NCI-H345 treated with DMSO at 0.1 percent for 48 hours (cell line): ENCODE data around the gene VSTM1.
"Not testable (repeated sequence)": the region's sequence is repeated elsewhere in the genome, so short reads cannot be mapped to it uniquely, and the experiment has no call there.

Experiments
- DNase-seq: peaks from one replicate; lab custom pipeline; 2025; ENCODE audit not compliant: unreplicated experiment; lab: John Stamatoyannopoulos, UW

Gene VSTM1

GRCh38 chr19:54063350-54064116, at the start of gene VSTM1:
VSTM1 (minus strand) TSS chr19:54063897; CDS start chr19:54063777, 120 bp downstream.
- no peak for DNase-seq

GRCh38 chr19:54109651-54110050, 46.0 kb upstream of the VSTM1 start:
- DNase-seq, result no peak

GRCh38 chr19:54108496-54108895, 44.8 kb upstream of the VSTM1 start:
- DNase-seq, result no peak

GRCh38 chr19:54107876-54108490, 44.3 kb upstream of the VSTM1 start:
- DNase-seq, result no peak

- DNase-seq, result no peak
Observed at GRCh38 chr19:54106716-54107115, 43.0 kb upstream of the VSTM1 start.

GRCh38 chr19:54105796-54106195, 42.1 kb upstream of the VSTM1 start:
- DNase-seq, result no peak

- DNase-seq, result no peak
Observed at GRCh38 chr19:54104998-54105715, 41.5 kb upstream of the VSTM1 start.

GRCh38 chr19:54102421-54103169, 38.9 kb upstream of the VSTM1 start, which contains the start of gene NDUFA3:
NDUFA3 (plus strand) TSS chr19:54102855; CDS start chr19:54102879, 24 bp downstream.
- peak; percentile 81 for DNase-seq

GRCh38 chr19:54100561-54100960, 36.9 kb upstream of the VSTM1 start, which contains the start of gene OSCAR:
OSCAR (minus strand) TSS chr19:54100803; CDS start chr19:54100792, 11 bp downstream.
- DNase-seq, result no peak

- not testable (repeated sequence) for DNase-seq
Observed at GRCh38 chr19:54099903-54100255, 36.2 kb upstream of the VSTM1 start.

GRCh38 chr19:54099190-54099902, 35.6 kb upstream of the VSTM1 start:
- no peak for DNase-seq

GRCh38 chr19:54096617-54097106, 33.0 kb upstream of the VSTM1 start:
- DNase-seq, result no peak

GRCh38 chr19:54095859-54096616, 32.3 kb upstream of the VSTM1 start:
- DNase-seq, result not testable (repeated sequence)

GRCh38 chr19:54095136-54095858, 31.6 kb upstream of the VSTM1 start:
- no peak for DNase-seq

GRCh38 chr19:54094426-54095000, 30.8 kb upstream of the VSTM1 start:
- DNase-seq, result no peak

GRCh38 chr19:54084410-54084809, 20.7 kb upstream of the VSTM1 start:
- DNase-seq, result no peak

GRCh38 chr19:54081032-54081431, 17.3 kb upstream of the VSTM1 start, which contains the start of gene TARM1:
TARM1 (minus strand) TSS chr19:54081365; CDS start chr19:54081340, 25 bp downstream.
- no peak for DNase-seq

GRCh38 chr19:54077334-54077733, 13.6 kb upstream of the VSTM1 start:
- DNase-seq, result no peak
